GM12878 (cell line): Measurements from ENCODE around the gene KRTAP5-11. TPM values are rescaled to one million over a fixed set of nuclear protein-coding genes. Genes with fewer than 3 reads are reported as not detected.

Experiments
- ATAC-seq: fragments of 200-7000 bp; cut with Tn5 transposase; 3 replicates; pipeline ENCODE4 v1.9.1; 2020; ENCODE audit warnings: mild to moderate bottlenecking, moderate library complexity
- BruUV-seq: library from RNA; stranded (reverse); fragments of 400-500 nt; replicated peaks from 2 replicates; lab custom pipeline; 2021; lab: Mats Ljungman, UMichigan
- CTCF ChIA-PET: fragments of 300-600 bp; sonication (Branson Sonifier 250); formaldehyde crosslinking; extraction: SDS; loops from one replicate; lab custom pipeline; 2021; ENCODE audit warnings: inconsistent platforms; lab: Yijun Ruan, JAX
- POLR2A ChIA-PET: fragments of 350-600 bp; formaldehyde crosslinking; extraction: SDS; loops from one replicate; lab custom pipeline; 2021; ENCODE audit warnings: inconsistent platforms; lab: Charles Lee
- RAD21 ChIA-PET: fragments of 300-600 bp; sonication (Branson Sonifier 250); formaldehyde crosslinking; loops from one replicate; lab custom pipeline; 2023; ENCODE audit warnings: antibody characterized with exemption; ENCODE audit not compliant: unreplicated experiment; lab: Charles Lee
- SMC1A ChIA-PET: fragments of 300-600 bp; sonication (Branson Sonifier 250); formaldehyde crosslinking; loops from one replicate; lab custom pipeline; 2023; ENCODE audit not compliant: unreplicated experiment, uncharacterized antibody; lab: Charles Lee
- DNase-seq: peaks from one replicate; pipeline ENCODE4 v3.0.0-alpha.2; 2011; ENCODE audit warnings: low read depth, low spot score
- FAIRE-seq: peaks from 3 replicates; lab custom pipeline; 2011; peaks lifted over from hg19 to GRCh38; lab: Jason Lieb, UNC
- H2AFZ ChIP-seq: 2 replicates; pipeline ENCODE4 v1.6.0; 2011; ENCODE audit warnings: low read depth, low read length, control low read depth; ENCODE audit not compliant: control insufficient read depth
- H3K27ac ChIP-seq: 2 replicates; pipeline ENCODE4 v1.5.1; 2011; ENCODE audit warnings: control low read depth; ENCODE audit not compliant: control insufficient read depth, insufficient read depth
- H3K27me3 ChIP-seq, 2 experiments: replicated peaks in 1 of 2; 2 replicates each; pipeline versions ENCODE4 v1.6.0 to v1.6.1; 2011; ENCODE audit warnings: low read length in 1 of 2; ENCODE audit not compliant: control insufficient read depth in 2 of 2, insufficient read depth in 2 of 2
- H3K36me3 ChIP-seq, 2 experiments: 2 replicates each; pipeline ENCODE4 v1.5.1; 2011; ENCODE audit warnings: low read length in 1 of 2; ENCODE audit not compliant: control insufficient read depth in 2 of 2, insufficient read depth in 2 of 2
- H3K4me1 ChIP-seq: 2 replicates; pipeline ENCODE4 v1.6.1; 2011; ENCODE audit warnings: mild to moderate bottlenecking, low read length, moderate library complexity, mixed read lengths; ENCODE audit not compliant: control insufficient read depth, insufficient read depth
- H3K4me2 ChIP-seq: 2 replicates; pipeline ENCODE4 v1.6.0; 2011; ENCODE audit warnings: control low read depth; ENCODE audit not compliant: control insufficient read depth, insufficient read depth
- H3K4me3 ChIP-seq: fragments of 200-600 bp; sonication (generic); 2 replicates; pipeline ENCODE4 v1.5.1; 2016
- H3K79me2 ChIP-seq: 2 replicates; pipeline ENCODE4 v1.6.0; 2011; ENCODE audit warnings: low read length; ENCODE audit not compliant: control insufficient read depth, insufficient read depth
- H3K9ac ChIP-seq: 2 replicates; pipeline ENCODE4 v1.8.0; 2011; ENCODE audit warnings: low read length, control low read depth, mixed read lengths; ENCODE audit not compliant: control insufficient read depth, insufficient read depth
- H3K9me3 ChIP-seq: replicated peaks from 3 replicates; pipeline ENCODE4 v1.5.1; 2011; ENCODE audit warnings: mild to moderate bottlenecking, low read length; ENCODE audit not compliant: control insufficient read depth, insufficient read depth
- H4K20me1 ChIP-seq: 2 replicates; pipeline ENCODE4 v1.6.0; 2011; ENCODE audit not compliant: control insufficient read depth, insufficient read depth
- BACH1 ChIP-seq: fragments of 450-650 bp; IDR thresholded peaks from 2 replicates; pipeline ENCODE4 v1.6.1; 2017; ENCODE audit warnings: mild to moderate bottlenecking, borderline replicate concordance
- NFXL1 ChIP-seq: fragments of 450-650 bp; IDR thresholded peaks from 2 replicates; pipeline ENCODE4 v1.6.1; 2017; ENCODE audit warnings: antibody characterized with exemption, mild to moderate bottlenecking, borderline replicate concordance
- PAX8 ChIP-seq: fragments of 450-650 bp; IDR thresholded peaks from 2 replicates; pipeline ENCODE4 v1.6.1; 2017; ENCODE audit warnings: mild to moderate bottlenecking, moderate library complexity
- POLR2A ChIP-seq: IDR thresholded peaks from 2 replicates; pipeline ENCODE4 v1.6.1; 2011; ENCODE audit warnings: low read depth, mild to moderate bottlenecking, low read length
- POLR2AphosphoS2 ChIP-seq: IDR thresholded peaks from 2 replicates; pipeline ENCODE4 v1.6.1; 2011; ENCODE audit warnings: low read depth, mild to moderate bottlenecking, low read length, improper control_type of control experiment, moderate library complexity
- SIN3A ChIP-seq: IDR thresholded peaks from 2 replicates; pipeline ENCODE4 v1.6.1; 2012; ENCODE audit warnings: low read depth, low read length, improper control_type of control experiment
- SPI1 ChIP-seq: IDR thresholded peaks from 2 replicates; pipeline ENCODE4 v1.6.1; 2011; ENCODE audit warnings: low read depth, mild to moderate bottlenecking, low read length, moderate library complexity, borderline replicate concordance; ENCODE audit not compliant: insufficient read depth
- SREBF1 ChIP-seq: IDR thresholded peaks from 2 replicates; pipeline ENCODE4 v1.6.1; 2012; ENCODE audit warnings: mild to moderate bottlenecking, low read length
- TCF3 ChIP-seq: IDR thresholded peaks from 2 replicates; pipeline ENCODE4 v1.6.1; 2012; ENCODE audit warnings: low read depth, mild to moderate bottlenecking, low read length, borderline replicate concordance; ENCODE audit not compliant: insufficient read depth
- WGBS: methylation state at CpG from one replicate; pipeline ENCODE4 v1.1.6; 2016; ENCODE audit warnings: low lambda C conversion rate; ENCODE audit not compliant: insufficient replicate concordance, insufficient coverage; ENCODE audit errors: missing lambda C conversion rate; 5-methylcytosine and 5-hydroxymethylcytosine counted together
- in situ Hi-C: fragments of 300-500 bp; cut with MboI; formaldehyde crosslinking; loops from 9 replicates; pipeline ENCODE4 v1.14.3; 2018; ENCODE audit warnings: mixed read lengths
- intact Hi-C: fragments of 100-400 bp; cut with micrococcal nuclease; formaldehyde crosslinking; loops from one replicate; pipeline ENCODE4 v1.14.2; 2022; ENCODE audit not compliant: unreplicated experiment
- polyA plus RNA-seq, 11 experiments: library from polyadenylated mRNA; depleted of rRNA in 4 of 11; unstranded in 6 of 11; stranded (reverse) in 5 of 11; fragments of >200 nt; fragmentation: Nextera tagmentation in 4 of 11; fragmentation: Illumina TruSeq in 1 of 11; extraction: Ambion mirVana in 4 of 11; extraction: Trizol in 1 of 11; gene quantifications; 1 replicate in 1 of 11; 2 replicates in 10 of 11; pipeline versions ENCODE4 v1.2.1 to v1.2.3, GENCODE V29; 2011 to 2016; ENCODE audit warnings: inconsistent platforms in 2 of 11, missing spikeins in 2 of 11, low read depth in 1 of 11
- total RNA-seq, 4 experiments: library from RNA; depleted of rRNA in 3 of 4; stranded (reverse); fragments of >200 nt in 3 of 4; fragmentation: Illumina TruSeq in 1 of 4; extraction: Trizol in 1 of 4; gene quantifications; 2 replicates each; pipeline versions ENCODE4 v1.2.1 to v1.2.3, GENCODE V29; 2013 to 2021
- TF ChIP-seq, protein P1 (sequence below): IDR thresholded peaks from 2 replicates; pipeline ENCODE4 v1.6.1; 2011; ENCODE audit warnings: low read depth, mild to moderate bottlenecking, low read length, moderate library complexity, borderline replicate concordance; ENCODE audit errors: extremely low read depth
- TF ChIP-seq, protein P2 (sequence below): fragments of 450-650 bp; formaldehyde crosslinking; IDR thresholded peaks from 2 replicates; pipeline ENCODE4 v1.4.0; 2022; ENCODE audit warnings: mild to moderate bottlenecking, moderate library complexity
- TF ChIP-seq, protein P3 (sequence below): fragments of 450-650 bp; IDR thresholded peaks from 2 replicates; pipeline ENCODE4 v1.6.1; 2017; ENCODE audit warnings: mild to moderate bottlenecking, low read depth, inconsistent platforms; ENCODE audit not compliant: poor library complexity, severe bottlenecking
- TF ChIP-seq, protein P4 (sequence below): fragments of 150-350 bp; IDR thresholded peaks from 2 replicates; pipeline ENCODE4 v1.6.1; 2016; ENCODE audit warnings: low read depth, low read length
- TF ChIP-seq, protein P5 (sequence below): fragments of 450-650 bp; IDR thresholded peaks from 2 replicates; pipeline ENCODE4 v1.6.1; 2017; ENCODE audit warnings: low read depth, mild to moderate bottlenecking, moderate library complexity

Gene KRTAP5-11
- total and polyA plus RNA-seq, 10 of the 15 experiments (the other 5 are each of a cell fraction or from before 2014, with no cell fraction given), result not detected

DNA sequence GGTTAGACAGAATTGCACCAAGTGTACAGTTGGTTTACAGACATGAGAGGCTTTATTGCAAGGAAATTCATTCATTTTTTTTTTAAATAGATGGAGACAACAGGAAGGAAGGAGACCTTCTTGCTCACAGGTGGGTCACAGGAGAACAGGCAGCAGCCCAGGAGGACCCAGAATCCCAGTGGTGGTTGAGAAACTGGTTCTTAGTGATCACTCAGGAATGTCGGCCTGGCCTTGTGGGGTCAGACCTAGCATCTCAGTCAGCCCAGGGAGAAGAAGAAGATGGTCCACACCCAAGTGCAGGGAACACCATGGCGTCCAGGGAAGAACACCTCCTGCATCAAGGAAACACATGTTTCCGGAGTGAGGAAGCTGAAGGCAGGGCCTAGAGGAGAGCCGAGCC is 849 bp downstream of the KRTAP5-11 start:
- WGBS, result 38% methylated on average over 4 of the region's 4 CpGs
- POLR2A ChIA-PET, result no interaction called here
- no peak overlapping the region for H3K4me2 ChIP-seq
- FAIRE-seq, result no peak
- H3K36me3 ChIP-seq, result no peaks in the 10 kb centered on the region
- H3K27ac ChIP-seq, result no peak overlapping the region
- BruUV-seq, result no TSS peak
- H3K9me3 ChIP-seq, result no peaks in the 10 kb centered on the region
- DNase-seq, result no peak
- no peak overlapping the region for H2AFZ ChIP-seq
- in situ Hi-C loops (no loop called here), intact Hi-C loops (no loop called here)
- ATAC-seq, result no peak
- SMC1A ChIA-PET, result no interaction called here
- RAD21 ChIA-PET, result no interaction called here
- H3K79me2 ChIP-seq, result no peaks in the 10 kb centered on the region
- CTCF ChIA-PET, result interaction anchor here (2.2 kb wide), 1 partner anchor 93 kb away, joined by 6 read pairs; no protein-coding TSS in a partner anchor
- H3K9ac ChIP-seq, result no peak overlapping the region
- H3K4me3 ChIP-seq, result no peak overlapping the region
- no peaks in the 10 kb centered on the region for H3K4me1 ChIP-seq
- no peaks in the 10 kb centered on the region for H3K27me3 ChIP-seq
- H4K20me1 ChIP-seq, result no peaks in the 10 kb centered on the region
- TF ChIP-seq TCF3 (no peak), SIN3A (no peak), SREBF1 (no peak), PAX8 (no peak), SPI1 (no peak), NFXL1 (no peak), POLR2A (no peak), BACH1 (no peak), POLR2AphosphoS2 (no peak)
- TF ChIP-seq, protein P1, sequence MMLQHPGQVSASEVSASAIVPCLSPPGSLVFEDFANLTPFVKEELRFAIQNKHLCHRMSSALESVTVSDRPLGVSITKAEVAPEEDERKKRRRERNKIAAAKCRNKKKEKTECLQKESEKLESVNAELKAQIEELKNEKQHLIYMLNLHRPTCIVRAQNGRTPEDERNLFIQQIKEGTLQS, result no peak
- TF ChIP-seq, protein P2, sequence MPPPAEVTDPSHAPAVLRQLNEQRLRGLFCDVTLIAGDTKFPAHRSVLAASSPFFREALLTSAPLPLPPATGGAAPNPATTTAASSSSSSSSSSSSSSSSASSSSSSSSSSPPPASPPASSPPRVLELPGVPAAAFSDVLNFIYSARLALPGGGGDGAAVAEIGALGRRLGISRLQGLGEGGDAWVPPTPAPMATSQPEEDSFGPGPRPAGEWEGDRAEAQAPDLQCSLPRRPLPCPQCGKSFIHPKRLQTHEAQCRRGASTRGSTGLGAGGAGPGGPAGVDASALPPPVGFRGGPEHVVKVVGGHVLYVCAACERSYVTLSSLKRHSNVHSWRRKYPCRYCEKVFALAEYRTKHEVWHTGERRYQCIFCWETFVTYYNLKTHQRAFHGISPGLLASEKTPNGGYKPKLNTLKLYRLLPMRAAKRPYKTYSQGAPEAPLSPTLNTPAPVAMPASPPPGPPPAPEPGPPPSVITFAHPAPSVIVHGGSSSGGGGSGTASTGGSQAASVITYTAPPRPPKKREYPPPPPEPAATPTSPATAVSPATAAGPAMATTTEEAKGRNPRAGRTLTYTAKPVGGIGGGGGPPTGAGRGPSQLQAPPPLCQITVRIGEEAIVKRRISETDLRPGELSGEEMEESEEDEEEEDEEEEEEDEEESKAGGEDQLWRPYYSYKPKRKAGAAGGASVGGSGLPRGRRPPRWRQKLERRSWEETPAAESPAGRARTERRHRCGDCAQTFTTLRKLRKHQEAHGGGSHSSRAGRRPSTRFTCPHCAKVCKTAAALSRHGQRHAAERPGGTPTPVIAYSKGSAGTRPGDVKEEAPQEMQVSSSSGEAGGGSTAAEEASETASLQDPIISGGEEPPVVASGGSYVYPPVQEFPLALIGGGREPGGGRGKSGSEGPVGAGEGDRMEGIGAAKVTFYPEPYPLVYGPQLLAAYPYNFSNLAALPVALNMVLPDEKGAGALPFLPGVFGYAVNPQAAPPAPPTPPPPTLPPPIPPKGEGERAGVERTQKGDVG (CRISPR knock-in tag), result no peak
- TF ChIP-seq, protein P3, sequence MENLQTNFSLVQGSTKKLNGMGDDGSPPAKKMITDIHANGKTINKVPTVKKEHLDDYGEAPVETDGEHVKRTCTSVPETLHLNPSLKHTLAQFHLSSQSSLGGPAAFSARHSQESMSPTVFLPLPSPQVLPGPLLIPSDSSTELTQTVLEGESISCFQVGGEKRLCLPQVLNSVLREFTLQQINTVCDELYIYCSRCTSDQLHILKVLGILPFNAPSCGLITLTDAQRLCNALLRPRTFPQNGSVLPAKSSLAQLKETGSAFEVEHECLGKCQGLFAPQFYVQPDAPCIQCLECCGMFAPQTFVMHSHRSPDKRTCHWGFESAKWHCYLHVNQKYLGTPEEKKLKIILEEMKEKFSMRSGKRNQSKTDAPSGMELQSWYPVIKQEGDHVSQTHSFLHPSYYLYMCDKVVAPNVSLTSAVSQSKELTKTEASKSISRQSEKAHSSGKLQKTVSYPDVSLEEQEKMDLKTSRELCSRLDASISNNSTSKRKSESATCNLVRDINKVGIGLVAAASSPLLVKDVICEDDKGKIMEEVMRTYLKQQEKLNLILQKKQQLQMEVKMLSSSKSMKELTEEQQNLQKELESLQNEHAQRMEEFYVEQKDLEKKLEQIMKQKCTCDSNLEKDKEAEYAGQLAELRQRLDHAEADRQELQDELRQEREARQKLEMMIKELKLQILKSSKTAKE, result no peak
- TF ChIP-seq, protein P4, sequence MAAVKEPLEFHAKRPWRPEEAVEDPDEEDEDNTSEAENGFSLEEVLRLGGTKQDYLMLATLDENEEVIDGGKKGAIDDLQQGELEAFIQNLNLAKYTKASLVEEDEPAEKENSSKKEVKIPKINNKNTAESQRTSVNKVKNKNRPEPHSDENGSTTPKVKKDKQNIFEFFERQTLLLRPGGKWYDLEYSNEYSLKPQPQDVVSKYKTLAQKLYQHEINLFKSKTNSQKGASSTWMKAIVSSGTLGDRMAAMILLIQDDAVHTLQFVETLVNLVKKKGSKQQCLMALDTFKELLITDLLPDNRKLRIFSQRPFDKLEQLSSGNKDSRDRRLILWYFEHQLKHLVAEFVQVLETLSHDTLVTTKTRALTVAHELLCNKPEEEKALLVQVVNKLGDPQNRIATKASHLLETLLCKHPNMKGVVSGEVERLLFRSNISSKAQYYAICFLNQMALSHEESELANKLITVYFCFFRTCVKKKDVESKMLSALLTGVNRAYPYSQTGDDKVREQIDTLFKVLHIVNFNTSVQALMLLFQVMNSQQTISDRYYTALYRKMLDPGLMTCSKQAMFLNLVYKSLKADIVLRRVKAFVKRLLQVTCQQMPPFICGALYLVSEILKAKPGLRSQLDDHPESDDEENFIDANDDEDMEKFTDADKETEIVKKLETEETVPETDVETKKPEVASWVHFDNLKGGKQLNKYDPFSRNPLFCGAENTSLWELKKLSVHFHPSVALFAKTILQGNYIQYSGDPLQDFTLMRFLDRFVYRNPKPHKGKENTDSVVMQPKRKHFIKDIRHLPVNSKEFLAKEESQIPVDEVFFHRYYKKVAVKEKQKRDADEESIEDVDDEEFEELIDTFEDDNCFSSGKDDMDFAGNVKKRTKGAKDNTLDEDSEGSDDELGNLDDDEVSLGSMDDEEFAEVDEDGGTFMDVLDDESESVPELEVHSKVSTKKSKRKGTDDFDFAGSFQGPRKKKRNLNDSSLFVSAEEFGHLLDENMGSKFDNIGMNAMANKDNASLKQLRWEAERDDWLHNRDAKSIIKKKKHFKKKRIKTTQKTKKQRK, result no peak
- TF ChIP-seq, protein P5, sequence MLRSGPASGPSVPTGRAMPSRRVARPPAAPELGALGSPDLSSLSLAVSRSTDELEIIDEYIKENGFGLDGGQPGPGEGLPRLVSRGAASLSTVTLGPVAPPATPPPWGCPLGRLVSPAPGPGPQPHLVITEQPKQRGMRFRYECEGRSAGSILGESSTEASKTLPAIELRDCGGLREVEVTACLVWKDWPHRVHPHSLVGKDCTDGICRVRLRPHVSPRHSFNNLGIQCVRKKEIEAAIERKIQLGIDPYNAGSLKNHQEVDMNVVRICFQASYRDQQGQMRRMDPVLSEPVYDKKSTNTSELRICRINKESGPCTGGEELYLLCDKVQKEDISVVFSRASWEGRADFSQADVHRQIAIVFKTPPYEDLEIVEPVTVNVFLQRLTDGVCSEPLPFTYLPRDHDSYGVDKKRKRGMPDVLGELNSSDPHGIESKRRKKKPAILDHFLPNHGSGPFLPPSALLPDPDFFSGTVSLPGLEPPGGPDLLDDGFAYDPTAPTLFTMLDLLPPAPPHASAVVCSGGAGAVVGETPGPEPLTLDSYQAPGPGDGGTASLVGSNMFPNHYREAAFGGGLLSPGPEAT, result no peak
